Measurements from ENCODE around the gene ADARB2. TPM values are rescaled to one million over a fixed set of nuclear protein-coding genes. Genes with fewer than 3 reads are reported as not detected.
"Not testable (repeated sequence)": the region's sequence is repeated elsewhere in the genome, so short reads cannot be mapped to it uniquely, and the experiment has no call there.

ADARB2 gene
- total RNA-seq, 1 experiment from 2014 or later, result 1.9 TPM

GRCh38 chr10:1365540-1366321 is 371.6 kb downstream of the ADARB2 start:
- no peak for DNase-seq (ENCODE audit: extremely low read depth, low read depth)

GRCh38 chr10:1364151-1364910 is 373.0 kb downstream of the ADARB2 start:
- DNase-seq (ENCODE audit: extremely low read depth, low read depth), result no peak

GRCh38 chr10:1363446-1364121 is 373.7 kb downstream of the ADARB2 start:
- DNase-seq (ENCODE audit: extremely low read depth, low read depth), result no peak

- no peak for DNase-seq (ENCODE audit: extremely low read depth, low read depth)
Observed at GRCh38 chr10:1362589-1363445, 374.5 kb downstream of the ADARB2 start.

GRCh38 chr10:1361411-1362105 is 375.8 kb downstream of the ADARB2 start:
- DNase-seq (ENCODE audit: extremely low read depth, low read depth), result no peak

- no peak for DNase-seq (ENCODE audit: extremely low read depth, low read depth)
Observed at GRCh38 chr10:1360558-1361164, 376.7 kb downstream of the ADARB2 start.

GRCh38 chr10:1360011-1360557 is 377.2 kb downstream of the ADARB2 start:
- DNase-seq (ENCODE audit: extremely low read depth, low read depth), result no peak

GRCh38 chr10:1359626-1359955 is 377.7 kb downstream of the ADARB2 start:
- DNase-seq (ENCODE audit: extremely low read depth, low read depth), result no peak

- no peak for DNase-seq (ENCODE audit: extremely low read depth, low read depth)
Observed at GRCh38 chr10:1358860-1359625, 378.3 kb downstream of the ADARB2 start.

- no peak for DNase-seq (ENCODE audit: extremely low read depth, low read depth)
Observed at GRCh38 chr10:1358147-1358546, 379.2 kb downstream of the ADARB2 start.

- no peak for DNase-seq (ENCODE audit: extremely low read depth, low read depth)
Observed at GRCh38 chr10:1356349-1356748, 381.0 kb downstream of the ADARB2 start.

GRCh38 chr10:1354809-1355710 is 382.3 kb downstream of the ADARB2 start:
- DNase-seq (ENCODE audit: extremely low read depth, low read depth), result no peak

- not testable (repeated sequence) for DNase-seq (ENCODE audit: extremely low read depth, low read depth)
Observed at GRCh38 chr10:1352296-1352695, 385.0 kb downstream of the ADARB2 start.

- DNase-seq (ENCODE audit: extremely low read depth, low read depth), result no peak
Observed at GRCh38 chr10:1348773-1349050, 388.6 kb downstream of the ADARB2 start.

GRCh38 chr10:1347962-1348772 is 389.2 kb downstream of the ADARB2 start:
- no peak for DNase-seq (ENCODE audit: extremely low read depth, low read depth)

GRCh38 chr10:1347525-1347924 is 389.8 kb downstream of the ADARB2 start:
- no peak for DNase-seq (ENCODE audit: extremely low read depth, low read depth)

- no peak for DNase-seq (ENCODE audit: extremely low read depth, low read depth)
Observed at GRCh38 chr10:1346201-1346600, 391.1 kb downstream of the ADARB2 start.

All from NCI-H460 (cell line).